RKO (cell line): ENCODE measurements around the gene PHACTR1.

Experiments
- DNase-seq: peaks from one replicate; pipeline ENCODE4 v3.0.0-alpha.2; 2016; ENCODE audit warnings: low spot score

The PHACTR1 gene

DNA sequence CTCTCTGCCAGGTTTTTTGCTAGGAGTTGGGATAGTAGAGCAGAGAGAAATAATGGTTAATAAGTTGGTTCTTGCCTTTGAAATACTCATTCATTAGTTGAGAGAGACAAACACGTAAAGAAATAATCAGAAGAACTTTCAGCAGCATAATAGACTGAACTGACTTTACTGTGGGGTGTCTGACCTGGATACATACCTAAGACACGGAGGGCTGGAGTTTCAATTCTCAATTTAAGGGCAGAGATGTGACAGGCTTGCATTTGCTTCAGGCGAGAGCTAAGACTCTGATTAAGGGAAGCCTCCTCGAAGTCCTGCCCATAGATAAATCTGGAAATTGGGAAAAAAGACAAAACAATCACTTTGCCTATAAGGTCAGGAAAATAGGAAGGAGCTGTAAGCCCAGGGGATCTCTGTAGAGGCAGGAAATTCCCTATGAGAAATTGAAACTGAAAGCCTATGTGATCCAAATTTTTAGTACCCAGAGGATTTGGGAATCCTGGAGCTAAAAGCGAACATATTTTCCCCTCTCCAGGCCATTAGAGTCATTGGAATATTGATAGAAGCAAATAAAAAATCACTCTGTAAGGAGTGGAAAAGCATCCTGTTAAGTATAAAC is 276.8 kb downstream of the PHACTR1 start:
- no peak for DNase-seq

DNA sequence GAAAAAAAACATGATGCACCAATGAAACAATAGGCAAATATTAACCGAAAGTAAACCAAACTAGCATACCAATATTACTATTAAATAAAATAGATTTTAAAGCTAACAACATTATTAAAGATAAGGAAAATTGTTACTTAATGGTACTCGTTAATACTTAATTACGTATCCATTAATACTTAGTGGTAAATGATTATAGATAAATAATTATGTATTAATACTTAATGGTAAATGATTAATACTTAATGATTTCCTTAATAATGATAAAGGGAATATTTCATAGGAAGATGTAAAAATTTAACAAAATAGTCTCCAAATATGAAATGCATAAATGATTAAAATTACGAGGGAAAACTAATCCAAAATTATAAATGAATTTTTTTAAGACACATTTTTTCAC is 278.9 kb downstream of the PHACTR1 start:
- DNase-seq, result no peak

DNA sequence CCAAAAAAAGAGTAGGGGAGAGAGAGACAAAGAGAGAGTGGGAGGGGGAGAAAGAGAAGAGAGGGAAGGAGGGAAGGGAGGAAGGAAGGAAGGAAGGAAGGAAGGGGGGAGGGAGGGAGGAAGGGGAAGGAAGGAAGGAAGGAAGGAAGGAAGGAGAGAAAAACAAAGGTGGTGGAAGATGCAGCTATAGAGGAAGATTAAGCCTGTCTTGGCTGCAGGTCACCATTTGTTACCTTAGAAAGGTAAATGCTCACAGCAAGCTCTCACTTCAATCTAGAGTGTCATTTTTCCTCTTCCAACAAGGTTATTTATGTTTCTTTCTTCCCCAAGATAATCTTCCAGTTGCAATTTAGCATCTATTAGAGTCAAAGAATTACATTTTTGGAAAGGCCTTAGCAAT is 284.0 kb downstream of the PHACTR1 start:
- DNase-seq, result no peak

DNA sequence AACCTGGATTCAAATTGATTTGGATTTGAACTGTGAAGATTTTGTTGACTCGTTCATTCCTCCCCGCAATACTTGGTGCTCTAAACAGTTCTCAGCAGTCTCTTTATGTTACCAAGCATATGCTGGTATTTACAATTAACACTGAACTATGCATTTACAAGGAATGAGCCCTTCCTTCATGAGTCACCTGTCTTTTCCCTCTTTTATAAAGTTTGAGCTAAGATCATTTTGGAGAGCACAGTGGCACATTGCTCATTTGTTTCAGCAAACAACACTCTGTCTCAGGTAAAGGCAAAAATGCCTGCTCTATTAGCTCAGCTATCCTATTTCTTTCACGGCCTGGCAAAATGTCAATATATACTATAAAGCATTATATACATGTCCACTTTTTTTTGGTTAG is 285.4 kb downstream of the PHACTR1 start:
- DNase-seq, result no peak

DNA sequence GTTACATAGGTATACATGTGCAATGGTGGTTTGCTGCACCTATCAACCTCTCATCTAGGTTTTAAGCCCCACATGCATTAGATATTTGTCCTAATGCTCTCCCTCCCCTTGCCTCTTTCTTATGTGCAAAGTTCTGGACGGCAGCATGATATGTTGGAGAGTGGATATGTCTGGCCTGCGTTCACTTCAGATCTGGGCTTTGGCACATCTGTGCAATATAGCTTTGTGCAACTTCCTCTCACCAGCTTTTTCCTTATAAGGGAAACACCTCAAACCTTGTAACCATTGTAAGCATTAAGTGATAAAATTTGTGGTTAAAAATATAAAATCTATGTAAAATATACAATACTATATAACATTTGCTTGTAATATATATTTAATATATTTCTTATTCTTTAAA is 288.0 kb downstream of the PHACTR1 start:
- no peak for DNase-seq

DNA sequence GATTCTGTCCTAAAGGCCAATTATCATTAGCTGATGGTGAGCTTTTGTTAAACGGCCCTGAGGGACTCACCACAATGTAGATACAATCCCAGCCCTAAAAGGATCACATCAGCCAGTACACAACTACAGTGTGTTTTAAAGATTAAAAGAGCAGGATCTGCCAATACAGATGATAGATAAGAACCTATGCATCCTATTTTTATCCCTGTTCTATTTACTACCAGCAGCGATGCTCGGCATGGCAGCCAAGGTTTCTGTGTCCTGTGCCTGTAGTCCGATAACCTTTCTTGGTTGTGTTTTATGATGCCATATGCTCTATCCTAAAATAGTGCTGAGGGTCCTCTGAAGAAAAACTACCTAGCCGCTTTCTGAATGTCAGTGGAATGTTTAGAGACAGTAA is 289.4 kb downstream of the PHACTR1 start:
- DNase-seq, result no peak

DNA sequence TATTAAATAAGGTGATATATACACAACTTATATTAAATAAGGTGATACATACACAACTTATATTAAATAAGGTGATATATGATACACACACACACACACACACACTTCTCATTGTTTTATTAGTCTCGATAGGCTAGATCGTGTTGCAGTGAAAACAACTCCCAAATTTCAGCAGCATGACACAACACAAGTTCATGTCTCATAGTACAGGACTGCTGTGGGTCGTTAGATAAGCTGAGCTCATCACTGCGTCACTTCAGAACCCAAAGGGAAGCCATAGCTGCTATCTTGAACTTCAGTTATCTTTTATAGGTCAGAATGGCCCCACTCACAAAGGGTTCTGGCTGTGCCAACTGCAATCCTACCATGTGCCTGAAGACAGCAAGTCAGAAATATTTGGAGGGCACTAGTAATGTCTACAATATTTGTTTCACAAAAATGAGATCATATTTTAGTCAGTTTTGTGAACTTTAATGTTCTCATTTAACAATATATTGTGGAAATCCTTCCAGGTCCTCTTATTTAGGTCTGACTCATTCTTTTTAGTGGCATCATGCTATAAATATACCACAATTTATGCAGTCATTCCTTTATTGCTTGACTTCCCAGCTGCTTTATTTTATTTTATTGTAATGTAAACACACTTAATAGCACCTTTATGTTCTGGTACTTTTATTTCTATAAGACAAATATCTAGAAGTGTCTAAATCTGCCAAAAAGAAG is 290.2 kb downstream of the PHACTR1 start:
- DNase-seq, result peak; percentile 32

DNA sequence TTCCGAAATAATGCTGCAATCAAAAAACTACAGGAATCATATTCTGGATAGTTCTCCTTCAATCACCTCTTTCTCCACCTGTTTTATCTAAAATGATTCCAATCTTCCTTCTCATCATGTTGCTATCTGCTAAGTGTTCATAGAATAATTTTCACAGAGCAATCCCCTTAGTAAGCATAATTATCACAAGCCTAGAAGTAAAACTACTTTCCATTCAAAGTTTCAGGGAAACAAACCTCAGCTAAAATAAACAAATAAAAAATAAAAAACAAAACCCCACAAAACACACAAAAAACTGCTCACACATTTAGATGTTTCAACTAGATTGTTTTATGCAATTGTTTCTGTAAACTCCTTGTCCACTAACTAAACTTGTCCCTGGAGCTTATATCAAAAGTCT is 291.2 kb downstream of the PHACTR1 start:
- no peak for DNase-seq

DNA sequence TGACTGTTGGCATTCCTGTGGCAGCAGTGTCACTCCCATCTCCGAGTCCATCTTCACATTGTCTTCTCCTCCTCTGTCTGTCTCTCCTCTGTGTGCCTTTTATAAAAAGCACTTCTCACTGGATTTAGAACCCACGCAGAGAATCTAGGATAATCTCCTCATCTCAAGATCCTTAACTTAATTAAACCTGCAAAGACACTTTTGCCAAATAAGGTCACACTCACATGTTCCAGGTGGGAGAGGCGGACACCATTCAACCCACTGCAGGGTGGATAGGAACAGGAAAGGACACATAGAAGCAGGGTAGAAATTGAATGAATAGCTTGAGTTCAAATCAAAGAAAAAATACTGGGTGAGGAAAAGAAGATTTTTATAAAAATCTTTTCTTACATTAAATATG is 292.5 kb downstream of the PHACTR1 start:
- DNase-seq, result no peak

DNA sequence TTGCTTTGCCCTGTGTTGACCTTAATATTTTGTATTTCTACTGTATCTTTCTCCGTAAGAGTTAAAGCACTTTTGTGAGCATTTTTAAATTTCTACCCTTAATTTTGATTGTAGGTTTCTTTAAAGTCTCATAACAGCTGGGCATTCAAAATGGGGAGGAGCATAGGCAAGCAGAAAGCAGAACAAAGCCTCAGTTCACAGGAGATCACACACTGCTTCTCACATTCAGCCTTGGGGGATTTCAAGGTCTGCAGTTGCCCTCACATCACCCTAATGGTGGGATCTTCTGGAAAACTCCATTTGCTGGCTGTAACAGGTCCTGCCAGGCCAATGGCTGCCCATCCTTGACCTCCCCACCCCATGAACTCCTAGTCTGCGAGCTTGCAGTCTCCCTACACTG is 292.9 kb downstream of the PHACTR1 start:
- no peak for DNase-seq

DNA sequence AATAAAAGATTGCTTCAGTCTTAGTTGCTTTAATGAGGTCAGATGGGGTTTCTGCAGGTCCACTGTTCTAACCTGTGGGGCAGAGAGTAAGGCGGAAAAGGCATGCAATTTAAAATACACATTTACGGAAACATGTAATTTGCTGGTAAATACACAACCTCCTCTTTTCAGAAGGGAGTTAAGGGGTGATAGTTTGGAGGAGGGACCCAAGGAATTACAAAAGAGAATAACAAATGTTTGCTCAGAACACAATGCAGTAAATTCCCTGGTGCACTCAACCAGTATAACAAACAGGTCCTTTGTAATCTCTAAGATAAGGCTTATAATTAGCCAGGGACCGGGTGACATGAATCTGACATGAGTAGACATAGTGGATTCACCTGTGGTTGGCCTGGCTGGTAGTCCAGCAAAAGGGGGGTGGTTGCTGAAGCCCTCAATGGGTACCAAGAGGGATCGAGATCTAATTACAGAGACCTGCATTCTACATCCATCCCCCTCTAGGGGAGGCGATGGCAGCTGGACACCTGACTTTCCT is 295.1 kb downstream of the PHACTR1 start:
- DNase-seq, result no peak

DNA sequence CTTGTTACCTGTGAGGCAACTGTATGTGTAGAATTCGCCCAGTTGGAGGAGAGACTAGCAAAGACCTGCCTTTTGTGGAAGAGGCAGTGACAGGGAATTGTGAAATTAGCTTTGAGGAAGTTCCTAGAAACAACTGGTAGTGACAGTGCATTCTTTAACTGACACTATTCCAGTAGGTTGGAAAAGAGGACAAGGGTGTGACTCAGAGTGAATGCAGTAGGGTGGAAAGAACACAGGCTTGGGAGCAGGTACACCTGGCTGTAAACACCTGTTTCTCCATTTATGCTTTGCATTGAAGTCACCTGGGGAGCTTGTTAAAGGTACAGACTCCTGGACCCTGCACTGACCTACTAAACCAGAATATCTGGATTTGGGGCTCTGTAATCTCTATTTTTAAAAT is 295.7 kb downstream of the PHACTR1 start:
- no peak for DNase-seq

DNA sequence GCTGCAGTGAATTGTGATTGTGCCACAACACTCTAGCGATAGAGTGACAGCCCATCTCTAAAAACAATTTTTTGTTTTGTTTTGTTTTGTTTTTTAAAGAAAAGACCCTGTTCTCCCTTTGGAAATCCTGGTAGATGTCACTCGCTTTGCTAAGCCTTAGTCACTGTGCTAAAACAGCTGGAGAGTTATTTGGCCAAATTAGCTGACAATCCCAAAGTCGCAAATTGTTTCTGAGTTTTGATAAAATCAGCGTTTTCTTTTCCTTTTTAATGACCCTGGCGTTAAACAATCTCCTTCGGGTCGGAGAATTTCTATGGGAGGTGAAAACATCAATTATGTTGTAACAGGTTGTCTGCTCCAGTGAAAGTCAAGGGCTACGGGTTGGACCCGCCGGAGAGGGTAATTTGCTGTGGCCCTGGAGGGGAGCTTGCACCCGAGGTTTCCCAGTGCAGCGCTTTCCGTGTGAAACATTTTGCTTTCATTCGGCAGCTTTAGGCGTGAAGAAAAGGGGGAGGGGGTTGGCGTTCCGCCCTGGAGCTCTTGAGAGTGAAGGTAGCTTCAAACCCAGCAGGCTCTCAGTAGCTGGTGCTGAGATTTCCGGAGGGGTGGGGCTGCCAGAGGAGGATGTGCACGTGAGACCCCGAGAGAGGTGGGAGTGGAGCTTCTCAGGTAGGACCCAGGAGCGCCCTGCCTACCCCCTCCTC is 296.6 kb downstream of the PHACTR1 start:
- DNase-seq, result no peak

DNA sequence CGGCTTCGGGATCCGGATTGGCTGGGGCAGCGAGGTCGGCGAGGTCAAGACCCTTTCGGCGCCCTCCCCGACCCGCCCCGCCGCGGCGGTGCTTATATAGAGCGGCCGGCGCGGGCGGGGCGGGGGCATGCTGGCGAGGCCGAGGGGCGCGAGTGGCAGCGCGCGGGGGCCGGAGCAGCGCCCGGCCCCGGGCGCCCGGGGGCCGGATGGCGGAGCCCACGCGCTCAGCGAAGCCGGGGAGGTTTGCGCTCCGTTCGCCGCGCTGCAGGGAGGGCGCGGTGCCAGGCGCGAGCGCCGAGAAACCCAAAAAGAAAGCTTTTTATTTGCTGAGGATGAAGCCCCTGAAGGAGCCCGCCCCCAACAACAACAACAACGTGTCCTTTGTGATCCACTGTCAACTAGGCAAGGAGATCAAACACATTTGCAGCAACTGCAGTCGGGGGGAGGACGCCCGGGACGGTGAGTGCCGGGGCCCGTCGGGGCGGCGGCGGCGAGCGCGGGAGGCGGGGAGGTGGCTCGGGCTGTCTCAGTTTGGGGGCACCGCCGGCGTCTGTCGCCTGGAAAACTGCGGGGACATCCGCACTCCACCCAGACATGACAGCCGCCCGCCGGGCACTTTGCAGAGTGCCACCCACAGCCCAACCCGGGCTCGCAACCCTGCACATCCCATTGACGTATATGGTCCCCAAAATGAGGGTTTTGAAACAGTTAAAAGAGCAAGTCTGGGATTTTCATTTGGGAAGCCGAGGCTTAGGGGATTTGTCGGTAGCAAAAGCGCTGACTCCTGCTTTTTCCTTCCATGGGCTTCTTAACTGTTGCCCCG is 297.3 kb downstream of the PHACTR1 start:
- no peak for DNase-seq

DNA sequence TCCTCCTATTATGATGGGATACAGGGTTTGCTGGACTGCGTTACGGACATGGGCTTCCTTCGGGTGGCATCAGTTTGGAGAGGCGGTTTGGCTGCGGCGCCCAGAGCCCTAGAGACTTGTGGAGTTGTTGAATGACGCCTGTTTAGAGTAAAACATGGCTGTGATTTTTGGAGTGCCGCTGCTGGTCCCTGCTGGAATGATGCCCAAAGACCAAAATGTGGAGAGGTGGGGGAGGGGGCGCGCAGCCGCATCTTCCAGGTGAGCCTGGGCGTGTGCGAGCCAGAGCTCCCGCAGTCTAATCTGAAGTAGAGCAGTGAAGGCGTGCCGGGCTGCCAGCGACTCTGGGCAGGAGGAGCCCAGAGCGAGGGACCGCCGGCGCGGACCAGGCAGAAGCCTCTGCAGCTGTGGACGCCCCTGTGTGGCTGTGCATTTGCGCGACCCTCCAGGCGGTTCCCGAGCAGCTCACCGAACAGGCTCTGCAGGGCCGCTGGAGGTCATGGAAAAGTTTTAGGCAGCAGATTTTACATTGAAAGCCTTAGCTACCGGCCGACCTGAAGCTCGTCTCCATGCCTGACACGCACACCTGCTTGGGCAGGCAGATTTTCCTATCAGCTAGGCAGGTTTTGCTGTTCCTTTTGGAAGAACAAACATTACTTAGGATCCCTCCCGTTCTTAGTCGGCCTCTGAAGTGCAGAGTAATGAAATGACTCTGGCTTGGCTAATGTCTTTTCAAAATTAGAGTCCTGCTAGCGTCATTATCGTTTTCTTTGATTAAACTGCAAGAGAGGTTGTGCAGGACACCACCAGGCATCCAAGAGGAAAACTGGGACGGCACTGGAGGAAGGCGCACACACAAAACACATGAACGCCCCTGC is 298.2 kb downstream of the PHACTR1 start:
- no peak for DNase-seq

DNA sequence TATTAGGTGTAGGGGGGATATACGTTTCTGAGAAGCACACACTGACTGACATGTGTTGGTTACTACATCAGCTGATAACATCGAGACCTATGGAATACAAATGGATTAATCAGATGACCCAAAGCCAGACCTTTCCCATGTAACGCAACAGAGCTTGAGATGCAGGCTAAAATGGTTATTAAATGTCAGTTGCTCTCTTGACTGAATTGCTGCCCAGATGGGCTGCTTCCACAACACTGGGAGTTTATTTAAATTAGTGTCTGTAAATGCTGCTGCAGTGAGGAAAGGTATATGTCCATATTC is 298.8 kb downstream of the PHACTR1 start:
- DNase-seq, result no peak

DNA sequence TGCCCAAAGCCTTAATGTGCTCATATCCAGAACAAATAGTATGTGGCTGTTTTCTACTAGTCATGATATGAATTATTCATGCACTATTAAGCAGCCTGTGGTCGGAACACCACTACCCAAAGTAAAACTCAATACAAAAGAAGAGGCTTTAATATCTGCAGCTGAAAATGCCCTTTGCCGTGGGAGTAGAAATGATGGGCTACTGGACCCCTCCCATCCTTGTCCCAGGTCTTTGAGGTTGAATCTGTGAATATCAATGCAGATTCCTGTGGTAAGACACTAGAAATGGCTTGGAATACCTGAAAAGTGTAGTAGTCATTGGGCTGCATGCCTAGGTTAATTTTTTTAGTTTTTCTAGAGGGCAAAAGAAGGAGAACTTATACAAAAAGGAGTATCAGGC is 308.0 kb downstream of the PHACTR1 start:
- no peak for DNase-seq

DNA sequence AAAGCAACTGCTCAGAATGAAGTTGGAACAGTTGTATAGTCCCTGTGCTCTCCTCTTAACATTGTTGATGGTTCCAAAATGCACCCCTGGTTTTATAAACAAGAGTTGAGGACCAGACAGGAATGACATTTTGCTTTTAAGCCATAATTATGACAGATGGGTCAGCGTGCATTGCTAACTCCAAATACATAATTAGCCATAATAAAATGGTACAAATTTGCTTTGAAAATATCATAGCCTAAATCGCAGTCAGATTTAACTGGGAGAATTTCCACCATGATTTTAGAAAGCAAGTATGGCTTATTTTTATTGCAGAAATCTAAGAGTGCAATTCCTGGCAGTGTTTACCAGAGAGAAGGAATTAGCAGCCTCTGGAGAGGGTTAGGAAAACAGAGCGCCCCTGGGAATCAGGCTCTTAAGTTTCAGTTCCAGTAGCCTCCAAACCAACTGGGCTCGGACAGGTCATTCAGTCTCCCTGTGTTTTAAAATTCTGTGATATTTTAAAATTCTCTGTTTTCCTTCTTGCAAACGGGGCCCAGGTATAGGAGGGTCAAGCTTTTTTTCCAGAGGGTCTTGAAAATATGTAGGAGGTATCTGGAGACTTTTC is 309.4 kb downstream of the PHACTR1 start:
- no peak for DNase-seq

DNA sequence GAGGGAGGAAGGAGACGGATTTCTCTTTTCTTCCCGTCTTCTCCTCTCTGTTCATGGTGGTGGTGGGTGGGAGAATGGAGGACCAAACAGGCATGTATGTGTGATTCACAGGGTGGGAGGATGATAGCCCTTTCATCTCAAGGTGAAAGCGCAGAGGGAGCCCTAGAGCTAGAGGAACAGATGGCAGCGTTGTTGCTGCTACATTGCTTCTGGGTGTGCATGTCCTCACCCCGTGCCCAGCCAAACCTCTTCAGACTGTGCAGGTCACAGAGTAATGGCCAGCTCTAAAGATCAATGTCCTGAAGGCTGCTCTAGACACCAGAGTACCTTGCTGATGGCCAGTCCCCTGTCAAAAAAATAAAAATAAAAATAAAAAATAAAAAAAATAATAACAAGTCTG is 310.0 kb downstream of the PHACTR1 start:
- DNase-seq, result no peak

DNA sequence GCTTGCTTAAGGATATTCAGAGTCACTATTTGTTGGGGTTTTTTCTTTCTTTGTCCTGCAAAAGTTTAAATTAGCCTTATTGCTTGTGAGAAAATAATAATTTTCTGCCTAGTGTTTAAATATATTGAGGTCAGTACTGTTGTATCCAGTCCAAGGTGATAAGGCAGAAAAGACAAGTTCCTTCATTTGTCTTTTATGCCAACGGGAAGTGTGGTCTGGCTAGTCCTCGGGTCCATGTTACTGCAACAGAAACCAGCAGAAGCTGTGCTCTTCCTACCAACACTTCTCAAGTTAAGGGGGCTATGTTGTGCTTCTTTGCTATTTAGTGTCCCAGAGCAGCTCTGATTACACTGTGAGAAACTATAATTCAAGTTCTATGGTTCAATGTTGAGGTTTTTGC is 310.6 kb downstream of the PHACTR1 start:
- DNase-seq, result no peak

DNA sequence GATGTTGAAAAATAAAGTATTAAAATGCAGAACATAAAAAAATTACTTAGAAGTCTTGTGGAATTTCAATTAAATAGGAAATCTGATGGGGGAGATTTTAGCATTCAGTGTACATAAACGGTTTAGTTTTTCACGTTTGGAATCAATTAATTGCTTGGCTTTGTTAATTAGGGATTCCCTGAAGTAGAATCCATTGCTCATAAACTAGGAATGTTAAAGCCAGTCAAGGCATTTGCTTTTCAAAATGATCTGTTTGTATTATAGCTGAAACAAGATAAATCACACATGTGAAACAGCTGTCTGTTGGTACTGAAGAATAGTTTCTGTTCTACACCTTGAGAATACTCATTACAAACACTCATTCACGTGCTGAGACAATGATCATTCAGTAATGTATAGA is 313.8 kb downstream of the PHACTR1 start:
- no peak for DNase-seq
